ENCODE data around the gene GPR87. TPM values are rescaled to one million over a fixed set of nuclear protein-coding genes. Genes with fewer than 3 reads are reported as not detected.

The GPR87 gene
- total and polyA plus RNA-seq, 9 of the 15 experiments (the other 6 are each of a cell fraction or from before 2014, with no cell fraction given): not detected

- Histone ChIP-seq H2AFZ (ENCODE audit: low read depth, low read length) (no peak overlapping the region), H3K27me3 (ENCODE audit: control insufficient read depth in 2 of 2, insufficient read depth in 2 of 2, low read length in 2 of 2) (peaks cover 2 to 9% of the 10 kb centered on the region in 2 experiments; a peak in 2 of 5 replicates), H3K9ac (ENCODE audit: insufficient read depth in 1 of 2, low read depth in 2 of 2, low read length in 2 of 2) (no peak overlapping the region), H4K20me1 (replicated peaks; ENCODE audit: control insufficient read depth, insufficient read depth, low read length) (no peaks in the 10 kb centered on the region), H3K79me2 (ENCODE audit: control insufficient read depth, insufficient read depth, low read length) (no peaks in the 10 kb centered on the region), H3K4me3 (no peak overlapping the region), H3K9me1 (ENCODE audit: control insufficient read depth, insufficient read depth, low read length) (peaks cover 3% of the 10 kb centered on the region), H3K9me3 (replicated peaks; ENCODE audit: control insufficient read depth, insufficient read depth, low read depth, low read length) (no peaks in the 10 kb centered on the region), H3K27ac (ENCODE audit: extremely low read depth, low read depth, low read length) (no peak overlapping the region), H3K36me3 (ENCODE audit: control insufficient read depth, insufficient read depth, low read length) (no peaks in the 10 kb centered on the region), H3K4me2 (ENCODE audit: insufficient read depth, low read length) (no peak overlapping the region), H3K4me1 (replicated peaks in 1 of 2; ENCODE audit: control insufficient read depth in 2 of 2, insufficient read depth in 2 of 2, low read length in 2 of 2) (no peaks in the 10 kb centered on the region)
- ATAC-seq: no peak
- no peak for FAIRE-seq
- in situ Hi-C loops (cut with MboI): no loop called here
- BruUV-seq (replicated peaks): no TSS peak
- DNase-seq (ENCODE audit: extremely low read depth in 1 of 4, low spot score in 3 of 4): no peak
- intact Hi-C loops (cut with micrococcal nuclease): no loop called here
- POLR2A ChIA-PET: interaction anchor here (0.6 kb wide), 1 partner anchor 419 kb away, joined by 4 read pairs; no protein-coding TSS in a partner anchor
- TF ChIP-seq CREBBP (IDR thresholded peaks at IDR 0.05; ENCODE audit: low read depth, low read length) (no peak), RB1 (IDR thresholded peaks at IDR 0.05; ENCODE audit: low read depth) (no peak), ZNF551 (CRISPR knock-in tag; IDR thresholded peaks at IDR 0.05) (no peak), FOXA3 (CRISPR knock-in tag; conservative IDR thresholded peaks at IDR 0.05 in 1 of 2, IDR thresholded peaks at IDR 0.05 in 1 of 2) (no peak), ERF (CRISPR knock-in tag; IDR thresholded peaks at IDR 0.05) (no peak), SMARCA5 (IDR thresholded peaks at IDR 0.05) (no peak), ZNF165 (CRISPR knock-in tag; IDR thresholded peaks at IDR 0.05; ENCODE audit: borderline replicate concordance) (no peak), ZNF644 (tag; IDR thresholded peaks at IDR 0.05; ENCODE audit: low read depth) (no peak), PTRF (tag; IDR thresholded peaks at IDR 0.05) (no peak), U2AF1 (optimal IDR thresholded peaks at IDR 0.05; ENCODE audit: low read depth, low read length) (no peak), BCL6 (CRISPR knock-in tag; IDR thresholded peaks at IDR 0.05) (no peak), PHF8 (IDR thresholded peaks at IDR 0.05; ENCODE audit: borderline replicate concordance, low read length) (no peak), POU5F1 (IDR thresholded peaks at IDR 0.05; ENCODE audit: borderline replicate concordance, low read depth, low read length, partially characterized antibody) (no peak), RNF219 (CRISPR knock-in tag; IDR thresholded peaks at IDR 0.05) (no peak), SRSF7 (optimal IDR thresholded peaks at IDR 0.05; ENCODE audit: low read depth, low read length) (no peak), SNAPC5 (CRISPR knock-in tag; IDR thresholded peaks at IDR 0.05) (no peak)
- CTCF ChIA-PET (ENCODE audit: low intra/inter-chr PET ratio): no interaction called here
These were observed 9.5 kb downstream of the GPR87 start for GRCh38 chr3:151307131-151307530.

Measured in K562 (cell line).